ENCODE measurements around the gene TMEM170A.
A peak's percentile ranks its signal among the peaks of the same experiment; 100 is the strongest.
"Not testable (repeated sequence)": the region's sequence is repeated elsewhere in the genome, so short reads cannot be mapped to it uniquely, and the experiment has no call there.

TMEM170A gene

GRCh38 chr16:75463389-75464121 is 934 bp downstream of the TMEM170A start:
- peak overlapping the region; percentile 91 to 95 for H3K18ac ChIP-seq (ENCODE audit: low read depth in 1 of 2, low read length in 2 of 2)
- H3K4me3 ChIP-seq (ENCODE audit: insufficient read depth in 1 of 2, low read depth in 1 of 2, low read length in 2 of 2), result peak overlapping the region; percentile 82 to 89
- H4K8ac ChIP-seq (ENCODE audit: low read length); H3K36me3 ChIP-seq (ENCODE audit: control insufficient read depth in 1 of 2, insufficient read depth in 2 of 2, low read depth in 1 of 2, low read length in 2 of 2); H3K27ac ChIP-seq (ENCODE audit: low read length, poor library complexity, severe bottlenecking); H3K9me3 ChIP-seq (ENCODE audit: control insufficient read depth, low read length); H2BK12ac ChIP-seq (ENCODE audit: low read length in 2 of 2); H2BK15ac ChIP-seq (ENCODE audit: low read depth, poor library complexity, severe bottlenecking); H3K79me1 ChIP-seq (replicated peaks; ENCODE audit: low read length, poor library complexity, severe bottlenecking); H4K91ac ChIP-seq (ENCODE audit: low read length); H3K27me3 ChIP-seq (ENCODE audit: control insufficient read depth in 1 of 2, insufficient read depth in 1 of 2, low read length in 2 of 2); H3K4me1 ChIP-seq (ENCODE audit: control insufficient read depth, insufficient read depth, low read depth, low read length); H2AK5ac ChIP-seq (ENCODE audit: low read length, severe bottlenecking); H2BK5ac ChIP-seq (ENCODE audit: low read depth, low read length, poor library complexity, severe bottlenecking); H3K23ac ChIP-seq (ENCODE audit: low read length in 2 of 2): not testable (repeated sequence)
- peak overlapping the region; percentile 88 for H3K9ac ChIP-seq (ENCODE audit: low read length)
- peak overlapping the region in 1 of 2 experiments; percentile 90 for H3K14ac ChIP-seq (ENCODE audit: low read length in 2 of 2)
- peak overlapping the region; percentile 86 for H3K4me2 ChIP-seq (ENCODE audit: low read length, poor library complexity, severe bottlenecking)
- peak overlapping the region in 1 of 2 experiments; percentile 47 for H3K4ac ChIP-seq (ENCODE audit: low read depth in 1 of 2, low read length in 2 of 2)
- peak overlapping the region; percentile 54 for H2BK120ac ChIP-seq (ENCODE audit: low read depth, low read length)
- 4% methylated on average over 27 of the region's 39 CpGs for WGBS
- H2AFZ ChIP-seq (ENCODE audit: low read depth, low read length), result peak overlapping the region; percentile 83
- DNase-seq, result peak; percentile 51

GRCh38 chr16:75462806-75463205 is 1.7 kb downstream of the TMEM170A start:
- no peak overlapping the region for H3K23ac ChIP-seq (ENCODE audit: low read length in 2 of 2)
- H3K14ac ChIP-seq (ENCODE audit: low read length in 2 of 2), result no peak overlapping the region
- no peaks in the 10 kb centered on the region for H3K9me3 ChIP-seq (ENCODE audit: control insufficient read depth, low read length)
- H2AFZ ChIP-seq (ENCODE audit: low read depth, low read length), result no peak overlapping the region
- no peak overlapping the region for H2BK120ac ChIP-seq (ENCODE audit: low read depth, low read length)
- no peak overlapping the region for H4K8ac ChIP-seq (ENCODE audit: low read length)
- no peak overlapping the region for H3K18ac ChIP-seq (ENCODE audit: low read depth in 1 of 2, low read length in 2 of 2)
- peak overlapping the region in 1 of 2 experiments; percentile 89 for H3K4me3 ChIP-seq (ENCODE audit: insufficient read depth in 1 of 2, low read depth in 1 of 2, low read length in 2 of 2)
- H3K4me2 ChIP-seq (ENCODE audit: low read length, poor library complexity, severe bottlenecking), result peak overlapping the region; percentile 86
- no peak overlapping the region for H3K4ac ChIP-seq (ENCODE audit: low read depth in 1 of 2, low read length in 2 of 2)
- peaks cover 11% of the 10 kb centered on the region for H3K79me1 ChIP-seq (replicated peaks; ENCODE audit: low read length, poor library complexity, severe bottlenecking)
- peak; percentile 50 for DNase-seq
- no peaks in the 10 kb centered on the region for H3K27me3 ChIP-seq (ENCODE audit: control insufficient read depth in 1 of 2, insufficient read depth in 1 of 2, low read length in 2 of 2)
- no peak overlapping the region for H2BK15ac ChIP-seq (ENCODE audit: low read depth, poor library complexity, severe bottlenecking)
- no peak overlapping the region for H2AK5ac ChIP-seq (ENCODE audit: low read length, severe bottlenecking)
- H2BK12ac ChIP-seq (ENCODE audit: low read length in 2 of 2), result no peak overlapping the region
- H4K91ac ChIP-seq (ENCODE audit: low read length), result no peak overlapping the region
- WGBS, result 46% methylated on average over 2 of the region's 2 CpGs
- peaks cover 1% of the 10 kb centered on the region for H3K4me1 ChIP-seq (ENCODE audit: control insufficient read depth, insufficient read depth, low read depth, low read length)
- peak overlapping the region; percentile 88 for H3K9ac ChIP-seq (ENCODE audit: low read length)
- H2BK5ac ChIP-seq (ENCODE audit: low read depth, low read length, poor library complexity, severe bottlenecking), result no peak overlapping the region
- peaks cover 0 to 8% of the 10 kb centered on the region in 2 experiments for H3K36me3 ChIP-seq (ENCODE audit: control insufficient read depth in 1 of 2, insufficient read depth in 2 of 2, low read depth in 1 of 2, low read length in 2 of 2)
- no peak overlapping the region for H3K27ac ChIP-seq (ENCODE audit: low read length, poor library complexity, severe bottlenecking)

- no peak overlapping the region for H3K23ac ChIP-seq (ENCODE audit: low read length in 2 of 2)
Observed at GRCh38 chr16:75461575-75461974, 2.9 kb downstream of the TMEM170A start.

GRCh38 chr16:75460446-75460845 is 4.0 kb downstream of the TMEM170A start:
- no peaks in the 10 kb centered on the region for H3K27me3 ChIP-seq (ENCODE audit: control insufficient read depth in 1 of 2, insufficient read depth in 1 of 2, low read length in 2 of 2)
- H2BK5ac ChIP-seq (ENCODE audit: low read depth, low read length, poor library complexity, severe bottlenecking), result no peak overlapping the region
- peak overlapping the region; percentile 31 for H3K9ac ChIP-seq (ENCODE audit: low read length)
- H3K4me1 ChIP-seq (ENCODE audit: control insufficient read depth, insufficient read depth, low read depth, low read length), result peaks cover 5% of the 10 kb centered on the region
- no peak overlapping the region for H3K4ac ChIP-seq (ENCODE audit: low read depth in 1 of 2, low read length in 2 of 2)
- no peak overlapping the region for H3K18ac ChIP-seq (ENCODE audit: low read depth in 1 of 2, low read length in 2 of 2)
- H4K8ac ChIP-seq (ENCODE audit: low read length), result no peak overlapping the region
- no peak overlapping the region for H3K4me3 ChIP-seq (ENCODE audit: insufficient read depth in 1 of 2, low read depth in 1 of 2, low read length in 2 of 2)
- no peak overlapping the region for H3K27ac ChIP-seq (ENCODE audit: low read length, poor library complexity, severe bottlenecking)
- no peak overlapping the region for H3K23ac ChIP-seq (ENCODE audit: low read length in 2 of 2)
- H3K79me1 ChIP-seq (replicated peaks; ENCODE audit: low read length, poor library complexity, severe bottlenecking), result peaks cover 18% of the 10 kb centered on the region
- H2AK5ac ChIP-seq (ENCODE audit: low read length, severe bottlenecking), result no peak overlapping the region
- H2BK120ac ChIP-seq (ENCODE audit: low read depth, low read length), result no peak overlapping the region
- no peak overlapping the region for H2BK12ac ChIP-seq (ENCODE audit: low read length in 2 of 2)
- no peak overlapping the region for H4K91ac ChIP-seq (ENCODE audit: low read length)
- no peaks in the 10 kb centered on the region for H3K9me3 ChIP-seq (ENCODE audit: control insufficient read depth, low read length)
- WGBS, result 40% methylated on average over 1 of the region's 1 CpG
- no peak overlapping the region for H3K14ac ChIP-seq (ENCODE audit: low read length in 2 of 2)
- no peak for DNase-seq
- H2AFZ ChIP-seq (ENCODE audit: low read depth, low read length), result no peak overlapping the region
- peaks cover 0 to 8% of the 10 kb centered on the region in 2 experiments for H3K36me3 ChIP-seq (ENCODE audit: control insufficient read depth in 1 of 2, insufficient read depth in 2 of 2, low read depth in 1 of 2, low read length in 2 of 2)
- H3K4me2 ChIP-seq (ENCODE audit: low read length, poor library complexity, severe bottlenecking), result no peak overlapping the region
- no peak overlapping the region for H2BK15ac ChIP-seq (ENCODE audit: low read depth, poor library complexity, severe bottlenecking)

More at GRCh38 chr16:75461575-75461974, 2.9 kb downstream of the TMEM170A start:
- H2AK5ac ChIP-seq (ENCODE audit: low read length, severe bottlenecking), result no peak overlapping the region
- peaks cover 15% of the 10 kb centered on the region for H3K79me1 ChIP-seq (replicated peaks; ENCODE audit: low read length, poor library complexity, severe bottlenecking)
- peaks cover 0 to 8% of the 10 kb centered on the region in 2 experiments for H3K36me3 ChIP-seq (ENCODE audit: control insufficient read depth in 1 of 2, insufficient read depth in 2 of 2, low read depth in 1 of 2, low read length in 2 of 2)
- no peaks in the 10 kb centered on the region for H3K27me3 ChIP-seq (ENCODE audit: control insufficient read depth in 1 of 2, insufficient read depth in 1 of 2, low read length in 2 of 2)
- DNase-seq, result no peak
- no peaks in the 10 kb centered on the region for H3K9me3 ChIP-seq (ENCODE audit: control insufficient read depth, low read length)
- no peak overlapping the region for H3K4me3 ChIP-seq (ENCODE audit: insufficient read depth in 1 of 2, low read depth in 1 of 2, low read length in 2 of 2)
- no peak overlapping the region for H3K4me2 ChIP-seq (ENCODE audit: low read length, poor library complexity, severe bottlenecking)
- no peak overlapping the region for H4K91ac ChIP-seq (ENCODE audit: low read length)
- H2BK5ac ChIP-seq (ENCODE audit: low read depth, low read length, poor library complexity, severe bottlenecking), result no peak overlapping the region
- no peak overlapping the region for H2AFZ ChIP-seq (ENCODE audit: low read depth, low read length)
- H2BK15ac ChIP-seq (ENCODE audit: low read depth, poor library complexity, severe bottlenecking), result no peak overlapping the region
- no peak overlapping the region for H4K8ac ChIP-seq (ENCODE audit: low read length)
- no peak overlapping the region for H3K18ac ChIP-seq (ENCODE audit: low read depth in 1 of 2, low read length in 2 of 2)
- H3K9ac ChIP-seq (ENCODE audit: low read length), result no peak overlapping the region
- no peak overlapping the region for H3K27ac ChIP-seq (ENCODE audit: low read length, poor library complexity, severe bottlenecking)
- no peak overlapping the region for H2BK12ac ChIP-seq (ENCODE audit: low read length in 2 of 2)
- no peak overlapping the region for H2BK120ac ChIP-seq (ENCODE audit: low read depth, low read length)
- 92% methylated on average over 2 of the region's 2 CpGs for WGBS
- H3K4ac ChIP-seq (ENCODE audit: low read depth in 1 of 2, low read length in 2 of 2), result no peak overlapping the region
- peaks cover 5% of the 10 kb centered on the region for H3K4me1 ChIP-seq (ENCODE audit: control insufficient read depth, insufficient read depth, low read depth, low read length)
- no peak overlapping the region for H3K14ac ChIP-seq (ENCODE audit: low read length in 2 of 2)
